GM21619 (cell line): ENCODE data around the gene CEP63.

Experiments used
- ATAC-seq: cut with Tn5 transposase; IDR thresholded peaks from one replicate; pipeline ENCODE4 v1.9.1; 2021; ENCODE audit not compliant: unreplicated experiment

CEP63 gene

GRCh38 chr3:134466331-134466730, 19.5 kb upstream of the CEP63 start:
- ATAC-seq = no peak

GRCh38 chr3:134468519-134468918, 17.3 kb upstream of the CEP63 start:
- ATAC-seq = no peak

GRCh38 chr3:134471521-134472193, 14.2 kb upstream of the CEP63 start:
- ATAC-seq = no peak

- no peak for ATAC-seq
These were observed 13.0 kb upstream of the CEP63 start for GRCh38 chr3:134472831-134473230.

- no peak for ATAC-seq
These were observed 11.8 kb upstream of the CEP63 start for GRCh38 chr3:134473868-134474546.

- no peak for ATAC-seq
These were observed 10.9 kb upstream of the CEP63 start for GRCh38 chr3:134474956-134475355.

GRCh38 chr3:134476306-134476705, 9.6 kb upstream of the CEP63 start:
- ATAC-seq = no peak

GRCh38 chr3:134477002-134477401, 8.9 kb upstream of the CEP63 start:
- ATAC-seq = no peak

- no peak for ATAC-seq
These were observed 7.9 kb upstream of the CEP63 start for GRCh38 chr3:134477938-134478337.

GRCh38 chr3:134480546-134480945, 5.3 kb upstream of the CEP63 start:
- ATAC-seq = no peak

GRCh38 chr3:134481166-134481565, 4.7 kb upstream of the CEP63 start:
- no peak for ATAC-seq

- no peak for ATAC-seq
These were observed 3.2 kb upstream of the CEP63 start for GRCh38 chr3:134482622-134483021.

- no peak for ATAC-seq
These were observed 2.5 kb upstream of the CEP63 start for GRCh38 chr3:134483195-134483900.

GRCh38 chr3:134485075-134485717, 661 bp upstream of the CEP63 start:
- ATAC-seq = peak; percentile 8

- peak; percentile 9 for ATAC-seq
These were observed 752 bp downstream of the CEP63 start for GRCh38 chr3:134486577-134487041.

GRCh38 chr3:134487406-134487805, 1.5 kb downstream of the CEP63 start:
- ATAC-seq = peak; percentile 15

- ATAC-seq = no peak
These were observed 8.6 kb downstream of the CEP63 start for GRCh38 chr3:134494495-134494894.

- ATAC-seq = no peak
These were observed 10.1 kb downstream of the CEP63 start for GRCh38 chr3:134495980-134496379.

- no peak for ATAC-seq
These were observed 10.7 kb downstream of the CEP63 start for GRCh38 chr3:134496471-134497071.

- no peak for ATAC-seq
These were observed 17.4 kb downstream of the CEP63 start for GRCh38 chr3:134503266-134503665.

GRCh38 chr3:134504132-134504531, 18.3 kb downstream of the CEP63 start:
- ATAC-seq = no peak
